ENCODE results near the gene HRAS. TPM values are rescaled to one million over a fixed set of nuclear protein-coding genes. Genes with fewer than 3 reads are reported as not detected.

Gene HRAS
- polyA plus RNA-seq, 1 donor from 2014 or later = 22.5 TPM

Other genes with a start within 250 kb of the HRAS start
- gene PGGHG, start 246.4 kb downstream of the HRAS start, polyA plus RNA-seq = 6.1 TPM
- gene IFITM5, start 236.1 kb downstream of the HRAS start, polyA plus RNA-seq = not detected
- 1,305 TPM for gene IFITM2, start 227.8 kb downstream of the HRAS start, polyA plus RNA-seq
- 233 TPM for gene IFITM1, start 221.5 kb downstream of the HRAS start, polyA plus RNA-seq
- 1.4 TPM for gene IFITM3, start 214.7 kb downstream of the HRAS start, polyA plus RNA-seq
- gene B4GALNT4, start 166.1 kb downstream of the HRAS start, polyA plus RNA-seq = not detected
- not detected for gene PKP3, start 141.4 kb downstream of the HRAS start, polyA plus RNA-seq
- 130 TPM for gene SIGIRR, start 120.6 kb downstream of the HRAS start, polyA plus RNA-seq
- 4.9 TPM for gene ANO9, start 93.6 kb downstream of the HRAS start, polyA plus RNA-seq
- 10.9 TPM for gene PTDSS2, start 85.3 kb downstream of the HRAS start, polyA plus RNA-seq
- 202 TPM for gene RNH1, start 28.3 kb downstream of the HRAS start, polyA plus RNA-seq
- 2.6 TPM for gene LRRC56, start 2.0 kb upstream of the HRAS start, polyA plus RNA-seq
- gene LMNTD2, start 25.2 kb upstream of the HRAS start, polyA plus RNA-seq = 3.8 TPM
- 42.0 TPM for gene RASSF7, start 25.4 kb upstream of the HRAS start, polyA plus RNA-seq
- 15.4 TPM for gene PHRF1, start 40.9 kb upstream of the HRAS start, polyA plus RNA-seq
- gene IRF7, start 80.4 kb upstream of the HRAS start, polyA plus RNA-seq = 103 TPM
- not detected for gene CDHR5, start 89.4 kb upstream of the HRAS start, polyA plus RNA-seq
- not detected for gene SCT, start 91.6 kb upstream of the HRAS start, polyA plus RNA-seq
- not detected for gene DRD4, start 101.7 kb upstream of the HRAS start, polyA plus RNA-seq
- 25.6 TPM for gene DEAF1, start 159.6 kb upstream of the HRAS start, polyA plus RNA-seq
- 35.6 TPM for gene TMEM80, start 160.2 kb upstream of the HRAS start, polyA plus RNA-seq
- 17.3 TPM for gene EPS8L2, start 170.7 kb upstream of the HRAS start, polyA plus RNA-seq
- gene TALDO1, start 211.9 kb upstream of the HRAS start, polyA plus RNA-seq = 246 TPM
- 30.7 TPM for gene GATD1, start 241.9 kb upstream of the HRAS start, polyA plus RNA-seq

Measured in IgD-negative memory B cell (primary cell).